RWPE2 (cell line): Measurements from ENCODE around the gene OR5K2.

Source experiments
- ATAC-seq: fragments of 200-7000 bp; cut with Tn5 transposase; 3 replicates; pipeline ENCODE4 v1.9.1; 2021; ENCODE audit warnings: low read depth
- DNase-seq: peaks from one replicate; pipeline ENCODE4 v3.0.0-alpha.2; 2020; ENCODE audit warnings: low spot score
- H3K27ac ChIP-seq: fragments of 450-650 bp; 2 replicates; pipeline ENCODE4 v1.5.1; 2017; ENCODE audit warnings: mild to moderate bottlenecking; ENCODE audit not compliant: poor library complexity, severe bottlenecking
- H3K27me3 ChIP-seq: fragments of 250-450 bp; sonication (Bioruptor Pico); 2 replicates; pipeline ENCODE4 v1.5.1; 2021; ENCODE audit warnings: mild to moderate bottlenecking, moderate library complexity; ENCODE audit not compliant: insufficient read depth, poor library complexity, severe bottlenecking
- H3K36me3 ChIP-seq: fragments of 250-450 bp; sonication (Bioruptor Pico); 2 replicates; pipeline ENCODE4 v1.5.1; 2020; ENCODE audit warnings: low read depth, mild to moderate bottlenecking, moderate library complexity
- H3K4me1 ChIP-seq: fragments of 250-450 bp; sonication (Bioruptor Pico); 2 replicates; pipeline ENCODE4 v1.5.1; 2021; ENCODE audit warnings: mild to moderate bottlenecking, moderate library complexity; ENCODE audit not compliant: insufficient read depth, poor library complexity, severe bottlenecking
- H3K4me3 ChIP-seq: fragments of 250-450 bp; sonication (Bioruptor Pico); 2 replicates; pipeline ENCODE4 v1.5.1; 2021; ENCODE audit warnings: mild to moderate bottlenecking, moderate library complexity; ENCODE audit not compliant: severe bottlenecking
- H3K9me3 ChIP-seq: fragments of 250-450 bp; sonication (Bioruptor Pico); 2 replicates; pipeline ENCODE4 v1.5.1; 2021; ENCODE audit warnings: mild to moderate bottlenecking, moderate library complexity; ENCODE audit not compliant: severe bottlenecking
- CTCF ChIP-seq: fragments of 450-650 bp; IDR thresholded peaks from one replicate; pipeline ENCODE4 v1.5.1; 2017; ENCODE audit warnings: mild to moderate bottlenecking, moderate library complexity; ENCODE audit not compliant: poor library complexity, severe bottlenecking

The OR5K2 gene

GRCh38 chr3:98536456-98537017, 39.1 kb downstream of the OR5K2 start:
- Histone ChIP-seq H3K4me1 (no peaks in the 10 kb centered on the region), H3K36me3 (no peaks in the 10 kb centered on the region), H3K27me3 (no peaks in the 10 kb centered on the region), H3K4me3 (no peak overlapping the region), H3K27ac (no peak overlapping the region), H3K9me3 (no peaks in the 10 kb centered on the region)
- ATAC-seq (no peak), DNase-seq (no peak)
- no peak for TF ChIP-seq CTCF

GRCh38 chr3:98540346-98540745, 42.9 kb downstream of the OR5K2 start:
- no peak for DNase-seq
- H3K27ac ChIP-seq = no peak overlapping the region
- no peaks in the 10 kb centered on the region for H3K27me3 ChIP-seq
- no peaks in the 10 kb centered on the region for H3K4me1 ChIP-seq
- TF ChIP-seq CTCF = no peak
- H3K4me3 ChIP-seq = no peak overlapping the region
- H3K9me3 ChIP-seq = no peaks in the 10 kb centered on the region
- no peak for ATAC-seq
- H3K36me3 ChIP-seq = no peaks in the 10 kb centered on the region

GRCh38 chr3:98541695-98542094, 44.2 kb downstream of the OR5K2 start:
- no peaks in the 10 kb centered on the region for H3K9me3 ChIP-seq
- no peak for DNase-seq

DNA sequence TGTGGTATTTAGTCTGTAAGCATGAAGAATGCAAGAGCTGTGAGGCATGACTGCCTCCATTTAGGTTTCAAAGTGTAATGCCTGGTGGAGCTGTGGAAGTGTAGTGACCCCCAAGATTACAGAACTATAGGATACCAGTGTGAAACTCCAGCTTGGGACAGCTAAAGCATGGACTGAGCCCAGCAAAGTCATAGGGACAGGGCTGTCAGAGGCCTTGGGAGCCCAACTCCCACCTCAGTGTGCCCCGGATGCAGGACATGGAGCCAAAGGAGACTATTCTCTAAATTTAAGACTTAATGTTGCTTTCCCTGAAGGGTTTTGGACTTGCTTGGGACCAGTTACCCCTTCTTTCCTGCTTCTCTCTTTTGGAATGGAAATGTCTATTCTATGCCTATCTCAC, 45.1 kb downstream of the OR5K2 start:
- no peak for ATAC-seq
- Histone ChIP-seq H3K4me1 (no peaks in the 10 kb centered on the region), H3K9me3 (no peaks in the 10 kb centered on the region), H3K36me3 (no peaks in the 10 kb centered on the region), H3K27me3 (no peaks in the 10 kb centered on the region), H3K4me3 (no peak overlapping the region), H3K27ac (no peak overlapping the region)
- DNase-seq = no peak
- TF ChIP-seq CTCF = no peak

More at GRCh38 chr3:98541695-98542094, 44.2 kb downstream of the OR5K2 start:
- no peaks in the 10 kb centered on the region for H3K36me3 ChIP-seq
- H3K4me1 ChIP-seq = no peaks in the 10 kb centered on the region
- H3K27me3 ChIP-seq = no peaks in the 10 kb centered on the region
- ATAC-seq = no peak
- TF ChIP-seq CTCF = no peak
- no peak overlapping the region for H3K4me3 ChIP-seq
- H3K27ac ChIP-seq = no peak overlapping the region

DNA sequence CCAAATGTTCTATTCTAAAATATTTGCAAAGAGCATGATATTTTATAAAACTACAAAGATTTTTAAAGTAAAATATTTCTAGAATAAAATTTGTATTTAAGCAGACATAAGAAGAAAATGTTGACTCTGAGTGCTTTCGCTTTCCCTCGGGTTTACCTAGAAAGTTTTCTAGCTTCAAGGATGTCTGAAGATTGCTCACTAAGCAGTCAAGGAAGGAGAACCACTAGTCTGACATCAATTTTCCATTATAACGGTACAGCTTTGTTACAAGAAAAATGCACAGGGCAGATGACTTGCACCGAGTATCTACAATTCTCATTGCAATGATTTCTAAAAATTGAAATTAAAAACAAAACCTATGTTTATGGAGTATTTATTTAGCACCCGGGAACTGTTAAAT, 48.5 kb downstream of the OR5K2 start:
- H3K4me3 ChIP-seq = no peak overlapping the region
- no peaks in the 10 kb centered on the region for H3K4me1 ChIP-seq
- no peak overlapping the region for H3K27ac ChIP-seq
- DNase-seq (no peak), ATAC-seq (no peak)
- H3K36me3 ChIP-seq = no peaks in the 10 kb centered on the region
- H3K27me3 ChIP-seq = no peaks in the 10 kb centered on the region
- no peak for TF ChIP-seq CTCF
- no peaks in the 10 kb centered on the region for H3K9me3 ChIP-seq
